Measurements from ENCODE around the gene ODAD3.

DNA sequence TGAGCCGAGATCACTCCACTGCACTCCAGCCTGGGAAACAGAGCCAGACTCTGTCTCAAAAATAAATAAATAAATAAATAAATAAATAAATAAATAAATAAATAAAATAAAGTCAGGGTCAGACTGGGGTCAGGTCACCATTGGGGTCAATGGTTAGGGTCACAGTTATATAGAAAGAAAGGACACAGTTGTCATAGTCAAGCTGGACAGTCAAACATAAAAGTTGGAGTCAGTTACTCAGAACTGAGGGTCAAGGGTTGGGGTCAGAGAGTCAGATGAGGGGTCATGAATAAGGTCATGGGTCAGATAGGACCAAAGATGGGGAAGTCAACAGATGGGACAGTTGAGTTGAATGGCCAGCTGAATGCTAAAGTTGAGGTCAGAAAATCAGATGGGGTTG lies 34.1 kb downstream of the ODAD3 start:
- TF ChIP-seq, protein P1, sequence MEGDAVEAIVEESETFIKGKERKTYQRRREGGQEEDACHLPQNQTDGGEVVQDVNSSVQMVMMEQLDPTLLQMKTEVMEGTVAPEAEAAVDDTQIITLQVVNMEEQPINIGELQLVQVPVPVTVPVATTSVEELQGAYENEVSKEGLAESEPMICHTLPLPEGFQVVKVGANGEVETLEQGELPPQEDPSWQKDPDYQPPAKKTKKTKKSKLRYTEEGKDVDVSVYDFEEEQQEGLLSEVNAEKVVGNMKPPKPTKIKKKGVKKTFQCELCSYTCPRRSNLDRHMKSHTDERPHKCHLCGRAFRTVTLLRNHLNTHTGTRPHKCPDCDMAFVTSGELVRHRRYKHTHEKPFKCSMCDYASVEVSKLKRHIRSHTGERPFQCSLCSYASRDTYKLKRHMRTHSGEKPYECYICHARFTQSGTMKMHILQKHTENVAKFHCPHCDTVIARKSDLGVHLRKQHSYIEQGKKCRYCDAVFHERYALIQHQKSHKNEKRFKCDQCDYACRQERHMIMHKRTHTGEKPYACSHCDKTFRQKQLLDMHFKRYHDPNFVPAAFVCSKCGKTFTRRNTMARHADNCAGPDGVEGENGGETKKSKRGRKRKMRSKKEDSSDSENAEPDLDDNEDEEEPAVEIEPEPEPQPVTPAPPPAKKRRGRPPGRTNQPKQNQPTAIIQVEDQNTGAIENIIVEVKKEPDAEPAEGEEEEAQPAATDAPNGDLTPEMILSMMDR (IDR thresholded peaks at IDR 0.05; ENCODE audit: low read length), result no peak
- TF ChIP-seq EZH2phosphoT487 (IDR thresholded peaks at IDR 0.05; ENCODE audit: low read length), result no peak
